Upper lobe of right lung (tissue), 1 donor: ENCODE data around the gene MARVELD1. TPM values are rescaled to one million over a fixed set of nuclear protein-coding genes. Genes with fewer than 3 reads are reported as not detected.
"Not testable (repeated sequence)": the region's sequence is repeated elsewhere in the genome, so short reads cannot be mapped to it uniquely, and the experiment has no call there.

Experiments used
- ATAC-seq: fragments of 200-7000 bp; cut with Tn5 transposase; one replicate; pipeline ENCODE4 v1.9.1; 2020; ENCODE audit warnings: mild to moderate bottlenecking, moderate library complexity
- DNase-seq: peaks from one replicate; pipeline ENCODE4 v3.0.0-alpha.2; 2020
- H3K27ac ChIP-seq: fragments of 200-600 bp; one replicate; pipeline ENCODE4 v1.8.0; 2022
- H3K27me3 ChIP-seq: fragments of 200-600 bp; one replicate; pipeline ENCODE4 v1.8.0; 2022; ENCODE audit warnings: mild to moderate bottlenecking
- H3K36me3 ChIP-seq: fragments of 200-600 bp; one replicate; pipeline ENCODE4 v1.8.0; 2022
- H3K4me1 ChIP-seq: fragments of 200-600 bp; one replicate; pipeline ENCODE4 v1.8.0; 2022
- H3K4me3 ChIP-seq: fragments of 200-600 bp; one replicate; pipeline ENCODE4 v1.8.0; 2022; ENCODE audit warnings: mild to moderate bottlenecking
- H3K9me3 ChIP-seq: fragments of 200-600 bp; one replicate; pipeline ENCODE4 v1.8.0; 2022
- CTCF ChIP-seq: fragments of 200-600 bp; IDR thresholded peaks from one replicate; pipeline ENCODE4 v1.8.0; 2022; ENCODE audit warnings: antibody characterized with exemption
- intact Hi-C: fragments of 100-400 bp; cut with DNase I; formaldehyde crosslinking; loops from one replicate; pipeline ENCODE4 v1.11.0; 2022
- total RNA-seq: library from RNA; stranded (reverse); fragmentation: NEBNext Ultra II Directional; extraction: Animal tissue kit (Norgen Biotek cat#: 25700); gene quantifications from one replicate; pipeline ENCODE4 v1.2.1, GENCODE V29; 2021
- donor health status: DM: no; HTN: yes; CAD: no; lungs with severe emphysema.

Gene MARVELD1
- total RNA-seq, 1 donor from 2014 or later = 43.8 TPM

GRCh38 chr10:97683556-97684367, 29.8 kb upstream of the MARVELD1 start:
- peaks cover 9% of the 10 kb centered on the region for H3K36me3 ChIP-seq

GRCh38 chr10:97684368-97684713, 29.2 kb upstream of the MARVELD1 start:
- H3K27me3 ChIP-seq, intact Hi-C loops, H3K9me3 ChIP-seq, ATAC-seq, H3K36me3 ChIP-seq, DNase-seq: not testable (repeated sequence)
- Histone ChIP-seq H3K27ac (peak overlapping the region; percentile 89), H3K4me1 (peaks cover 58% of the 10 kb centered on the region), H3K4me3 (peak overlapping the region; percentile 68)

More at GRCh38 chr10:97683556-97684367, 29.8 kb upstream of the MARVELD1 start:
- no peaks in the 10 kb centered on the region for H3K27me3 ChIP-seq
- H3K9me3 ChIP-seq = no peaks in the 10 kb centered on the region
- ATAC-seq = no peak
- DNase-seq = no peak
- TF ChIP-seq CTCF = no peak
- peak overlapping the region; percentile 89 for H3K27ac ChIP-seq
- H3K4me3 ChIP-seq = peak overlapping the region; percentile 68
- intact Hi-C loops = no loop called here
- H3K4me1 ChIP-seq = peaks cover 52% of the 10 kb centered on the region

- DNase-seq (no peak), ATAC-seq (no peak)
- Histone ChIP-seq H3K4me1 (peaks cover 59% of the 10 kb centered on the region), H3K27me3 (no peaks in the 10 kb centered on the region), H3K4me3 (peak overlapping the region; percentile 68), H3K27ac (peak overlapping the region; percentile 89), H3K9me3 (no peaks in the 10 kb centered on the region), H3K36me3 (no peaks in the 10 kb centered on the region)
- intact Hi-C loops = no loop called here
- TF ChIP-seq CTCF = no peak
Measured at GRCh38 chr10:97684866-97685394, 28.6 kb upstream of the MARVELD1 start.

GRCh38 chr10:97685395-97685958, 28.1 kb upstream of the MARVELD1 start:
- Histone ChIP-seq H3K4me1 (peaks cover 59% of the 10 kb centered on the region), H3K4me3 (peak overlapping the region; percentile 68), H3K9me3 (no peaks in the 10 kb centered on the region), H3K36me3 (no peaks in the 10 kb centered on the region), H3K27me3 (no peaks in the 10 kb centered on the region), H3K27ac (peak overlapping the region; percentile 89)
- DNase-seq = peak; percentile 67
- peak; percentile 31 for TF ChIP-seq CTCF
- intact Hi-C loops = no loop called here
- ATAC-seq = no peak

GRCh38 chr10:97686301-97686961, 27.1 kb upstream of the MARVELD1 start:
- H3K36me3 ChIP-seq = no peaks in the 10 kb centered on the region
- intact Hi-C loops = no loop called here
- DNase-seq (no peak), ATAC-seq (no peak)
- no peaks in the 10 kb centered on the region for H3K27me3 ChIP-seq
- no peak for TF ChIP-seq CTCF
- H3K4me3 ChIP-seq = peak overlapping the region; percentile 68
- H3K4me1 ChIP-seq = peaks cover 59% of the 10 kb centered on the region
- no peaks in the 10 kb centered on the region for H3K9me3 ChIP-seq
- peak overlapping the region; percentile 89 for H3K27ac ChIP-seq
